Muscle layer of duodenum (tissue), 2 donors: ENCODE results near the gene MAP2K5.

Source experiments
- H3K27ac ChIP-seq: one replicate; pipeline ENCODE4 v1.7.0; 2013; ENCODE audit warnings: mild to moderate bottlenecking, low read length
- H3K27me3 ChIP-seq: one replicate; pipeline ENCODE4 v1.7.0; 2013; ENCODE audit warnings: low read depth, mild to moderate bottlenecking, control low read depth, low read length
- H3K36me3 ChIP-seq, 2 donors: one replicate each; pipeline ENCODE4 v1.7.0; 2013; ENCODE audit warnings: low read length in 2 of 2, control low read depth in 1 of 2, mild to moderate bottlenecking in 1 of 2; ENCODE audit not compliant: insufficient read depth in 2 of 2, control insufficient read depth in 1 of 2
- H3K4me1 ChIP-seq, 2 donors: one replicate each; pipeline ENCODE4 v1.7.0; 2013; ENCODE audit warnings: low read length in 2 of 2, mild to moderate bottlenecking in 2 of 2, control low read depth in 1 of 2, moderate library complexity in 1 of 2; ENCODE audit not compliant: insufficient read depth in 2 of 2, control insufficient read depth in 1 of 2
- H3K4me3 ChIP-seq, 2 donors: one replicate each; pipeline ENCODE4 v1.7.0; 2013; ENCODE audit warnings: low read length in 2 of 2, low read depth in 1 of 2, mild to moderate bottlenecking in 1 of 2
- H3K9me3 ChIP-seq, 2 donors: one replicate each; pipeline ENCODE4 v1.7.0; 2013; ENCODE audit warnings: low read length in 2 of 2, control low read depth in 1 of 2, mild to moderate bottlenecking in 1 of 2; ENCODE audit not compliant: control insufficient read depth in 1 of 2
- donor health status: healthy.

The MAP2K5 gene

DNA sequence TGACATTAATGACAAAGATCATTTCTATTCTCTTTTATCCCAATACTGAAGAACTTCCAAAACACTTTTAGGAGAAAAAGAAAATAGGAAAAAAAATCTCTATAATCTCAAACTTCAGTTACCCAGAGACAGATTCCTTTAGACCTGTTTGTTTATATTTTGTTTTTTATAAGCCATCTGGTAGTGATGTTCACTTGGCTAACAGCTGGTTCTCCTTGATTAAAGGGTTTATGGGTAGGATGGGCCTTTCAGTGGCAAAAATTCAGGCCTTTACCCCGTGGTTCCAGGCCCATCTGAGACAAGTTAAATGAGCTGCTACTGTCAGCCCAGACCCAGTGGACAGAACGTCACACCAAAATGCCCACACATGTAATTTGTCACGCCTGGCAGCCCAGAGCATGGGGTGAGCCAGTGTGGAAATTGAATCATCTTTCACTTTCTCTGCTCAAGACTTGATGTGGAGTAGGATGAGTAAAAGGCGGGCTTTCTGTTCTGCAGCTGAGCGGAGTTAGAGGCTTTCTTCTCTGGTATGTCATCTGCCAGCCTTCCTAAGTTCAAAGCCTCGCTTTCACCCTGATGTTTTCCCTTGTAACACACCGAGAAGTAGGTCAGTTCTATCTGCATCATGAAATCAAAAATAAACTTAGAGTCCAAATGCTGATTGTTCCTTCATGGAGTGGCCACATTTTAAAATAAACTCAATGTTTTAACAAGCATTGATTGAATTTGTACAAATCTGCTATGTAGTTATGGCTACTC, 220.3 kb downstream of the MAP2K5 start:
- Histone ChIP-seq H3K4me1 (no peaks in the 10 kb centered on the region), H3K27me3 (no peaks in the 10 kb centered on the region), H3K27ac (no peak overlapping the region)

GRCh38 chr15:67765701-67766100, 223.2 kb downstream of the MAP2K5 start:
- Histone ChIP-seq H3K27ac (no peak overlapping the region), H3K9me3 (no peaks in the 10 kb centered on the region), H3K4me3 (no peak overlapping the region), H3K27me3 (no peaks in the 10 kb centered on the region), H3K36me3 (peaks cover 0 to 5% of the 10 kb centered on the region in 2 donors), H3K4me1 (no peaks in the 10 kb centered on the region)

More for the DNA sequence above, 220.3 kb downstream of the MAP2K5 start:
- H3K4me3 ChIP-seq = no peak overlapping the region
- no peaks in the 10 kb centered on the region for H3K9me3 ChIP-seq
- H3K36me3 ChIP-seq = no peaks in the 10 kb centered on the region

- Histone ChIP-seq H3K9me3 (no peaks in the 10 kb centered on the region), H3K27ac (no peak overlapping the region), H3K4me3 (no peak overlapping the region), H3K27me3 (no peaks in the 10 kb centered on the region), H3K36me3 (peaks cover 0 to 5% of the 10 kb centered on the region in 2 donors), H3K4me1 (no peaks in the 10 kb centered on the region)
Measured at GRCh38 chr15:67766968-67767367, 224.5 kb downstream of the MAP2K5 start.

DNA sequence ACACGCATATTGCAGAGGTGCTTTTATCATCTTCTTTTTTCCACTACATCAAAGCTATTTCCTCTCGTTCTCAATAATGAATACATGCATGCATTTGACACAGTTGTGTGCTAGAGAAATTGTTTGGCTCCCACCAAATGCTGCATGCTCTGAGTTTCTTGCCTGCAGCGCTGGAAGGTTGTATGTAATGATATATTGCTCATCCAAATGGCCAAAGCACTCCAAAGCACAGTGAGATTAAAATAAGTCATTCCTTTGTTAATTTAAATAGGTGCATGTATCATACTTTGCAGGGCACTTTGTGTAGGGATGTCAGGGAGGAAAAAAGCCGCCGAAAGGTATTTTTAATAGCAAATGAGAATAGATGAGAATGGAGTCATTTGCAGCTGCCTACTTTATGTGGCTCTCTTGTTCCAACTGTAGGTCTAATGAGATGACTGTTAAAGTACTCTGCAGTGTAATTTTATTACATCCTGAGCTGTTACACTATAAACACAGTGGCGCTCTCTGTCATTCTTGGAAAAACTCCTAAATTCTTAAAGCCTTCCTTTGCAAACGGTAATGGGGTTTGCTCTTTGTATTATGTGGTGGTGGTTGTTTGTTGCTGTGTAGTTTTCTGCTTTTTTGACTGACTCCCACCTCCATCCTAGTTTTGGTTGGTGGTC, 225.9 kb downstream of the MAP2K5 start:
- peaks cover 0 to 5% of the 10 kb centered on the region in 2 donors for H3K36me3 ChIP-seq
- H3K27me3 ChIP-seq = no peaks in the 10 kb centered on the region
- no peaks in the 10 kb centered on the region for H3K4me1 ChIP-seq
- no peaks in the 10 kb centered on the region for H3K9me3 ChIP-seq
- no peak overlapping the region for H3K27ac ChIP-seq
- no peak overlapping the region for H3K4me3 ChIP-seq

- Histone ChIP-seq H3K36me3 (peaks cover 0 to 5% of the 10 kb centered on the region in 2 donors), H3K27me3 (no peaks in the 10 kb centered on the region), H3K4me3 (no peak overlapping the region), H3K27ac (no peak overlapping the region), H3K9me3 (no peaks in the 10 kb centered on the region), H3K4me1 (no peaks in the 10 kb centered on the region)
Measured at GRCh38 chr15:67769497-67770357, 227.2 kb downstream of the MAP2K5 start.

DNA sequence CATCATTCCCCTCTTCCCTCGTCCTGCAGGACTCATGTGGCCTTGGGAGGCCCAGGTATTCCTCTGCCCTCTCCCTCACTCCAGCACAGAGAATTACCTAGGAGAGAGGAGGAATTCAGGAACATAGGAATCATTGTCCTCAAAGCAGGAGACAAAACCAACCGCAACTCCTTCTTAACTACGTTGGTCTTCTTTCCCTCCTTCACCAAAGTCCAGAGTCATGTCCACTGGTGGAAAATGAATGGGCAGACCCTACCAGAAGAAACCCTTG, 227.8 kb downstream of the MAP2K5 start:
- H3K4me1 ChIP-seq = no peaks in the 10 kb centered on the region
- H3K27me3 ChIP-seq = no peaks in the 10 kb centered on the region
- H3K36me3 ChIP-seq = peaks cover 0 to 5% of the 10 kb centered on the region in 2 donors
- H3K4me3 ChIP-seq = no peak overlapping the region
- no peaks in the 10 kb centered on the region for H3K9me3 ChIP-seq
- no peak overlapping the region for H3K27ac ChIP-seq

DNA sequence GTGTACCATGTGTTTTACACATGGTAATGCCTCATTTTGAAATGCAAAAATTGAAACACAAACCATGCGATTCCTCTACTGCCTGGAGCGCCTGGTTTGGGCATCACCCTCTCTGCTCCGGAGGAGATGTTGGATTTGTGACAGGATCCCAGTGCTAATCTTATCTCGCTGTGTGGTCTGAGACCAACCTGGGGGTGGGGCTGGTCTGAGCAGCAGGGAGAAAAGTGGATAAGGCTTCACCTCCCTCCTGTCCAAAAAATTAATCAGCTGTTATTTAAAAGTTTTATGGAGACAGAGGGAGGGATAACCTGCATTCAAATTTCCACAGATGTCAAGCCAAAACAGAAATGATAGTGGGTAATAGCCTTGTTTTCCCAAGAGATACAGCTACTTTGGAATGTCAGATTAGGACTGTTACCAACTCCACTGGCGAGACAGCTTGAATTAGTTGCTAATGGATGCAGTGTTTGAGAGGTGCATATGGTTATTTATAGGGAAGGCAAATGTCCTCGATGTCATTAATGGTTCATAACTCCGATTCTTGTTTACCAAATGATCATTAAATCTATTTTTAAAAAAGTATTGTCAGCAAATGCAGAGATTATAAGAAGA, 228.8 kb downstream of the MAP2K5 start:
- Histone ChIP-seq H3K27ac (no peak overlapping the region), H3K27me3 (no peaks in the 10 kb centered on the region), H3K4me3 (no peak overlapping the region), H3K4me1 (no peaks in the 10 kb centered on the region), H3K36me3 (peaks cover 0 to 5% of the 10 kb centered on the region in 2 donors), H3K9me3 (no peaks in the 10 kb centered on the region)

DNA sequence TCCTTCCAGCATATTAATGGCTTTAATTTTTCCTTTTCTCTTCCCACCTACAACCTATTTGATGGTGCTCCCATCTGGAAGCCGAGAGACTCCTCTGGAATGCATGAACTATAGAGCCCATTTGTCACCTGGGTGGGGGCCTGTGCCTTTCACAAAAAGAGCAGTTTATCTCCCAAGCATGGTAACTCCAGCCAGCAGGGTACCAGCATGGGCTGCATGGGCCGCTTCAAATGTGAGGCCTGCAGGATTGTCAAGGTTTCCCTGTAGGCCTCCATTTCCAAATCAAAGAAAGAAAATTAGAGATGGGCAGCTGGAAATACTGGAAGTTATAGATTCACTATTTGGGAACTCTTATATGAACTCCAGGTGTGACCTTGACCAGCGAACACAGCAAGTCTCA, 232.1 kb downstream of the MAP2K5 start:
- H3K4me1 ChIP-seq = no peaks in the 10 kb centered on the region

DNA sequence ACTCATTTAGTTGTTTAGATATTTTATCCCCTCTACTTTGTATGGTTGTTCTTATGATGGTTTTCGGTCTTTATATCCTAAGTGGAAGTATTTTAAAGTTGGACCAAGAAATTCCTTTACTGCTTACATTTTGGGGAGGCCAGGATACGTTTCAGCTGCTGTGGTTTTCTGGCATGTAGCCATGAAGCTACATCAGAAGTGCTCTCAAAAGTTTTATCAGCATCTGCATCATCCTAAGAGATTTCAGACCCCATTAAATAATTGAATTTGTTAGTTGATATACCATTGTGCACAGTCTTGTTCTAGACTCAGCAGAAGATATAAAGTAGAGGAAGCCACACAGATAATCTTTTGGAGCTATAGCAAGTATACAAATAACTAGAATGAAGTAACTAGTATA, 232.7 kb downstream of the MAP2K5 start:
- no peak overlapping the region for H3K27ac ChIP-seq
- H3K4me3 ChIP-seq = no peak overlapping the region
- no peaks in the 10 kb centered on the region for H3K4me1 ChIP-seq
- H3K36me3 ChIP-seq = no peaks in the 10 kb centered on the region
- H3K27me3 ChIP-seq = no peaks in the 10 kb centered on the region
- H3K9me3 ChIP-seq = no peaks in the 10 kb centered on the region

More for the DNA sequence above, 232.1 kb downstream of the MAP2K5 start:
- no peak overlapping the region for H3K27ac ChIP-seq
- H3K4me3 ChIP-seq = no peak overlapping the region
- no peaks in the 10 kb centered on the region for H3K9me3 ChIP-seq
- H3K36me3 ChIP-seq = peaks cover 0 to 1% of the 10 kb centered on the region in 2 donors
- H3K27me3 ChIP-seq = no peaks in the 10 kb centered on the region

GRCh38 chr15:67775998-67776397, 233.5 kb downstream of the MAP2K5 start:
- Histone ChIP-seq H3K4me1 (no peaks in the 10 kb centered on the region), H3K27me3 (no peaks in the 10 kb centered on the region), H3K9me3 (no peaks in the 10 kb centered on the region), H3K36me3 (no peaks in the 10 kb centered on the region), H3K27ac (no peak overlapping the region), H3K4me3 (no peak overlapping the region)

DNA sequence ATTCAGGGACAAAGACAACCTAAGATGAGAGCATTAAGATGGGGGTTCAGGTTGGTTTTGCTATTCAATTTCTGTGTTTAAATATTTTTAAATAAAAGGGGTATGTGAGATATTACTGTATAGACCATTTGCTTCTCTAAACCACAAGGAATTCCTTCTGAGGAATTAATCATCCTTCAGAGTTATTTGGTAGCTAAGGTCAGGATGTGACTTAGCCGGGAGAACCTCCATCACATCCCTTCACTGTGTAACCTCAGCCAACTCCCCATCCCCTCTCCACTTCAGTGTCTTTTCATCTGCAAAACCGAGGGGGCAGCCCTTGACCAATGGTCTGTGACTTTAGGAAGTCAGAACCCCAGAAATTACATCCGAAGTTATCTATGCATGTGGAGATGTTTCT, 234.1 kb downstream of the MAP2K5 start:
- Histone ChIP-seq H3K4me3 (no peak overlapping the region), H3K4me1 (no peaks in the 10 kb centered on the region), H3K36me3 (no peaks in the 10 kb centered on the region), H3K27me3 (no peaks in the 10 kb centered on the region), H3K27ac (no peak overlapping the region), H3K9me3 (no peaks in the 10 kb centered on the region)
